Thyroid gland (tissue), 4 donors: ENCODE measurements around the gene HK1. TPM values are rescaled to one million over a fixed set of nuclear protein-coding genes. Genes with fewer than 3 reads are reported as not detected.
"Not testable (repeated sequence)": the region's sequence is repeated elsewhere in the genome, so short reads cannot be mapped to it uniquely, and the experiment has no call there.

Experiments used
- DNase-seq, 2 donors: peaks; one replicate each; pipeline ENCODE4 v3.0.0-alpha.2; 2019
- H3K27ac ChIP-seq, 3 donors: fragments of 200-600 bp; sonication (generic); 1 replicate in 2 of 3; 2 replicates in 1 of 3; pipeline ENCODE4 v1.5.1; 2016 to 2019; ENCODE audit warnings: mild to moderate bottlenecking in 1 of 3, moderate library complexity in 1 of 3
- H3K27me3 ChIP-seq: fragments of 200-600 bp; sonication (generic); one replicate; pipeline ENCODE4 v1.5.1; 2019
- H3K36me3 ChIP-seq, 2 donors: fragments of 200-600 bp; sonication (generic); one replicate each; pipeline ENCODE4 v1.5.1; 2016 to 2019
- H3K4me1 ChIP-seq, 2 donors: fragments of 200-600 bp; sonication (generic); one replicate each; pipeline ENCODE4 v1.5.1; 2017 to 2019
- H3K4me3 ChIP-seq, 3 donors: fragments of 200-600 bp; sonication (generic); replicated peaks in 1 of 3; 1 replicate in 2 of 3; 2 replicates in 1 of 3; pipeline ENCODE4 v1.5.1; 2016; ENCODE audit warnings: mild to moderate bottlenecking in 1 of 3
- H3K9me3 ChIP-seq: fragments of 200-600 bp; sonication (generic); one replicate; pipeline ENCODE4 v1.5.1; 2017
- POLR2A ChIP-seq, 2 donors: fragments of 450-650 bp; IDR thresholded peaks; one replicate each; pipeline ENCODE4 v1.6.1; 2017; ENCODE audit warnings: antibody characterized with exemption in 2 of 2, mild to moderate bottlenecking in 2 of 2, moderate library complexity in 1 of 2
- WGBS, 2 donors: methylation state at CpG; one replicate each; pipeline ENCODE4 v1.1.5; 2017; 5-methylcytosine and 5-hydroxymethylcytosine counted together
- intact Hi-C: fragments of 100-400 bp; cut with DNase I; formaldehyde crosslinking; loops from one replicate; pipeline ENCODE4 v1.15.1; 2023
- total RNA-seq, 4 donors: library from RNA; depleted of rRNA; stranded (reverse); fragments of >200 nt; gene quantifications; one replicate each; pipeline ENCODE4 v1.2.3, GENCODE V29; 2016
- TF ChIP-seq, protein P1 (sequence below), 6 experiments: fragments of 200-600 bp in 3 of 6; fragments of 450-650 bp in 3 of 6; sonication (generic) in 3 of 6; IDR thresholded peaks; one replicate each; pipeline ENCODE4 v1.5.1; 2016 to 2019; ENCODE audit warnings: antibody characterized with exemption in 6 of 6, mild to moderate bottlenecking in 2 of 6, inconsistent platforms in 1 of 6, moderate library complexity in 1 of 6

Gene HK1
- total RNA-seq, 4 donors from 2014 or later = 106 to 231 (median 189) TPM

DNA sequence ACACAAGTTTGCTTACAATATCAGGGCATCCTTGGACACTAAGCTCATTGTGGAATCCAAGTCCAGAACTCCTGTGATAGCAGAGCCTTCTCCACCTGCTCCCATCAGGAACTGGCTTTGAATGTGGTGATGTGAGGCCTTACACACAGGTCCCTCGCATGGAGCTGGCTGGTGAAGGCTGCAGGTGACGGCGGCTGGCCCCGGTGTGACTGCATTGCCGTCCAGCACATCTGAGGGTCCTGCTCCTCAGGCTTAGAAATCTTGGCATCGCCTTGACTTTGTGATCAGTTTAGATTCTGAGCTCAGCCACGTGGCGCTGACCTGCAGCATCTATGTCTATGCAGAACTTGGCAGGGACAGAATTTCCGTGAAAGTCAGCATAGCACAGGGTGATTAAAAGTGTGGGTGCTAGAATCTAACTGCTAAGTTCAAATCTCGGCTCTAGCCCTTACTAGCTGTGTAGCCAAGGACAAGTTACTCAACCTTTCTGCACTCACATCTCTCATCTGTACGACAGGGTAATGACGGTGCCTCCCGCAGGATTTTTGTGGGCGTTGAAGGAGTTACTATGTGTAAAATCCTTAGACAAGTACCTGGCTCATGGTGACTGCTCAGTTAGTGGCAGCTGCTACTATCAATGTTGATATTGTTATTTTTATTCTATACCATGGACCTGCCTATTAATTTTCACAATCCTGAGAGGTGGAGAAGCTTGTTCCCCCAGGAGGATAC lies 31.5 kb upstream of the HK1 start:
- Histone ChIP-seq H3K9me3 (no peaks in the 10 kb centered on the region), H3K36me3 (no peaks in the 10 kb centered on the region), H3K4me3 (no peak overlapping the region), H3K27ac (no peak overlapping the region), H3K27me3 (no peaks in the 10 kb centered on the region), H3K4me1 (no peaks in the 10 kb centered on the region)
- WGBS, 2 donors = 90 to 91% methylated on average over 12 to 13 of the region's 14 CpGs
- intact Hi-C loops = no loop called here
- no peak for TF ChIP-seq POLR2A (IDR thresholded peaks at IDR 0.05)
- TF ChIP-seq, protein P1, sequence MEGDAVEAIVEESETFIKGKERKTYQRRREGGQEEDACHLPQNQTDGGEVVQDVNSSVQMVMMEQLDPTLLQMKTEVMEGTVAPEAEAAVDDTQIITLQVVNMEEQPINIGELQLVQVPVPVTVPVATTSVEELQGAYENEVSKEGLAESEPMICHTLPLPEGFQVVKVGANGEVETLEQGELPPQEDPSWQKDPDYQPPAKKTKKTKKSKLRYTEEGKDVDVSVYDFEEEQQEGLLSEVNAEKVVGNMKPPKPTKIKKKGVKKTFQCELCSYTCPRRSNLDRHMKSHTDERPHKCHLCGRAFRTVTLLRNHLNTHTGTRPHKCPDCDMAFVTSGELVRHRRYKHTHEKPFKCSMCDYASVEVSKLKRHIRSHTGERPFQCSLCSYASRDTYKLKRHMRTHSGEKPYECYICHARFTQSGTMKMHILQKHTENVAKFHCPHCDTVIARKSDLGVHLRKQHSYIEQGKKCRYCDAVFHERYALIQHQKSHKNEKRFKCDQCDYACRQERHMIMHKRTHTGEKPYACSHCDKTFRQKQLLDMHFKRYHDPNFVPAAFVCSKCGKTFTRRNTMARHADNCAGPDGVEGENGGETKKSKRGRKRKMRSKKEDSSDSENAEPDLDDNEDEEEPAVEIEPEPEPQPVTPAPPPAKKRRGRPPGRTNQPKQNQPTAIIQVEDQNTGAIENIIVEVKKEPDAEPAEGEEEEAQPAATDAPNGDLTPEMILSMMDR (IDR thresholded peaks at IDR 0.05) = no peak
- no peak for DNase-seq

DNA sequence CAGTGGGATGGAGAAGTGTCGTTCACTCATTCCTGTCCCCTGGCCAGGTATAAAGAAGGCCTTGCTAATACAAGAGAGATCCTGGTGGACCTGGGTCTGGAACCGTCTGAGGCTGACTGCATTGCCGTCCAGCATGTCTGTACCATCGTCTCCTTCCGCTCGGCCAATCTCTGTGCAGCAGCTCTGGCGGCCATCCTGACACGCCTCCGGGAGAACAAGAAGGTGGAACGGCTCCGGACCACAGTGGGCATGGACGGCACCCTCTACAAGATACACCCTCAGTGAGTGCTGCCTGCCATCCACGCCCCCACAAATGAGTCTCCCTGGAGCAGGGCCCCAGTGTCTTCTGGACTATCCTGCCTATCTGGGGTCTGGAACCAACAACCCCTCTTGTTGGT lies 31.0 kb upstream of the HK1 start:
- WGBS, 2 donors = 94 to 97% methylated on average over 13 of the region's 13 CpGs

DNA sequence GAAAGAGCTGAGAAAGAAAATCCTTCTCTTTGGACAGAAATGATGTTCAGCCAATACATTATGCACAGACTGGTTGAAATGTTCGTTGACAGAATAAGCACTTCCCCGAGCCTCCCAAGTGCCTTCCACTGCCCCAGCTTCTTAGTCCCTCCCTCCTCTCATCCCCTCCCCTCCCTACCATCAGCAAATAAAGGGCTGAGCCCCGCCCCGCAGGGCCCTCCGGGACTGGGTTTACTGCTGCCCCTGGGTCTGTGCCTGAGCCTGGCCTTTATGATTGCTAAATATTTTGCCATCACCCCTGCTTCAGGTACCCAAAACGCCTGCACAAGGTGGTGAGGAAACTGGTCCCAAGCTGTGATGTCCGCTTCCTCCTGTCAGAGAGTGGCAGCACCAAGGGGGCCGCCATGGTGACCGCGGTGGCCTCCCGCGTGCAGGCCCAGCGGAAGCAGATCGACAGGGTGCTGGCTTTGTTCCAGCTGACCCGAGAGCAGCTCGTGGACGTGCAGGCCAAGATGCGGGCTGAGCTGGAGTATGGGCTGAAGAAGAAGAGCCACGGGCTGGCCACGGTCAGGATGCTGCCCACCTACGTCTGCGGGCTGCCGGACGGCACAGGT lies 30.1 kb upstream of the HK1 start:
- Histone ChIP-seq H3K27me3 (no peaks in the 10 kb centered on the region), H3K4me1 (no peaks in the 10 kb centered on the region), H3K4me3 (no peak overlapping the region), H3K27ac (no peak overlapping the region), H3K9me3 (no peaks in the 10 kb centered on the region), H3K36me3 (no peaks in the 10 kb centered on the region)
- WGBS, 2 donors = 84 to 91% methylated on average over 18 to 19 of the region's 24 CpGs
- no peak for DNase-seq
- intact Hi-C loops = no loop called here
- no peak for TF ChIP-seq POLR2A (IDR thresholded peaks at IDR 0.05)
- TF ChIP-seq, protein P1 (IDR thresholded peaks at IDR 0.05) = no peak

More for the DNA sequence above, 31.0 kb upstream of the HK1 start:
- DNase-seq = no peak
- Histone ChIP-seq H3K4me3 (no peak overlapping the region), H3K36me3 (no peaks in the 10 kb centered on the region), H3K9me3 (no peaks in the 10 kb centered on the region), H3K27me3 (no peaks in the 10 kb centered on the region), H3K27ac (no peak overlapping the region), H3K4me1 (no peaks in the 10 kb centered on the region)
- no peak for TF ChIP-seq POLR2A (IDR thresholded peaks at IDR 0.05)
- TF ChIP-seq, protein P1 (IDR thresholded peaks at IDR 0.05) = no peak
- intact Hi-C loops = no loop called here

DNA sequence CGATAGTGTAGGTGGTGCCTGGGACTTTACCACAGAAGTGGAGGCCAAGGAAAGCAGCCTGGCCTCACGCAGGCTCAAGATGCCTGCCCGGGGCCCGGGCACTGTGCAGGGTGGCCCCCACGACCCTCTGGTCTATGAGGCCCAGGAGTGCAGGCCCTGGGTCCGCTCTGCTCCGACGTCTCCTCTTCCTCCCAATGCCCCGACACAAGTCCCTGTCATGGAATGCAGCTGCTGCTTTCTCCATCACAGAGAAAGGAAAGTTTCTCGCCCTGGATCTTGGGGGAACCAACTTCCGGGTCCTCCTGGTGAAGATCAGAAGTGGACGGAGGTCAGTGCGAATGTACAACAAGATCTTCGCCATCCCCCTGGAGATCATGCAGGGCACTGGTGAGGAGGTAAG lies 28.3 kb upstream of the HK1 start:
- H3K27ac ChIP-seq = no peak overlapping the region
- no peaks in the 10 kb centered on the region for H3K4me1 ChIP-seq
- DNase-seq = no peak
- 93 to 98% methylated on average over 10 to 11 of the region's 14 CpGs for WGBS, 2 donors
- no peak overlapping the region for H3K4me3 ChIP-seq
- TF ChIP-seq, protein P1 (IDR thresholded peaks at IDR 0.05) = no peak
- TF ChIP-seq POLR2A (IDR thresholded peaks at IDR 0.05) = no peak
- H3K9me3 ChIP-seq = no peaks in the 10 kb centered on the region
- no peaks in the 10 kb centered on the region for H3K36me3 ChIP-seq
- intact Hi-C loops = no loop called here
- H3K27me3 ChIP-seq = no peaks in the 10 kb centered on the region

DNA sequence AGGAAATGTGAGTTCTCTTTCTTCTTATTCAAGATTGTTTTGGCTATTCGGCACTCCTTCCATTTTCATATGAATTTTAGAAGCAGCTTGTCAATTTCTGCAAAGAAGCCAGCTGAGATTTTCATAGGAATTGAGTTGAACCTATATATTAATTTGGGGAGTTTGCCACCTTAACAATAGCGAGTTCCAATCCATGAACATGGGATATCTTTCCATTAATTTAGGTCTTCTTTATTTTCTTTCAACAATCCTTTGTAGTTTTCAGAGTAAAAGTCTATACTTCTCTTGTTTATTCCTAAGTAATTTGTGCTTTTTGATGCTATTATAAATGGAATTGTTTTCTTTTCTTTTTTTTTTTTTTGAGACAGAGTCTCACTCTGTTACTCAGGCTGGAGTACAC lies 26.9 kb upstream of the HK1 start:
- H3K9me3 ChIP-seq, intact Hi-C loops, H3K4me3 ChIP-seq, H3K27me3 ChIP-seq, H3K36me3 ChIP-seq, DNase-seq, H3K4me1 ChIP-seq, H3K27ac ChIP-seq: not testable (repeated sequence)
- 93 to 94% methylated on average over 2 of the region's 2 CpGs for WGBS, 2 donors
